ENCODE data around the gene TTC24.
"Not testable (repeated sequence)": the region's sequence is repeated elsewhere in the genome, so short reads cannot be mapped to it uniquely, and the experiment has no call there.

TTC24 gene

GRCh38 chr1:156619582-156619955 is 40.0 kb downstream of the TTC24 start:
- H3K4me3 Mint-ChIP-seq: no peak overlapping the region
- no peak for DNase-seq
- H3K4me1 Mint-ChIP-seq: peaks cover 4 to 22% of the 10 kb centered on the region in 2 donors
- H3K36me3 Mint-ChIP-seq: no peaks in the 10 kb centered on the region
- peaks cover 57 to 81% of the 10 kb centered on the region in 2 donors for H3K27me3 Mint-ChIP-seq
- ATAC-seq (replicated peaks): no peak
- H3K9me3 Mint-ChIP-seq: no peaks in the 10 kb centered on the region
- H3K27ac Mint-ChIP-seq: no peak overlapping the region

GRCh38 chr1:156622581-156623297 is 43.2 kb downstream of the TTC24 start:
- Mint-ChIP-seq H3K27ac (peak overlapping the region; percentile 68), H3K36me3 (no peaks in the 10 kb centered on the region), H3K9me3 (no peaks in the 10 kb centered on the region), H3K4me3 (no peak overlapping the region), H3K4me1 (peaks cover 10 to 34% of the 10 kb centered on the region in 2 donors), H3K27me3 (peaks cover 54 to 76% of the 10 kb centered on the region in 2 donors)
- DNase-seq: no peak
- no peak for ATAC-seq (replicated peaks)

DNA sequence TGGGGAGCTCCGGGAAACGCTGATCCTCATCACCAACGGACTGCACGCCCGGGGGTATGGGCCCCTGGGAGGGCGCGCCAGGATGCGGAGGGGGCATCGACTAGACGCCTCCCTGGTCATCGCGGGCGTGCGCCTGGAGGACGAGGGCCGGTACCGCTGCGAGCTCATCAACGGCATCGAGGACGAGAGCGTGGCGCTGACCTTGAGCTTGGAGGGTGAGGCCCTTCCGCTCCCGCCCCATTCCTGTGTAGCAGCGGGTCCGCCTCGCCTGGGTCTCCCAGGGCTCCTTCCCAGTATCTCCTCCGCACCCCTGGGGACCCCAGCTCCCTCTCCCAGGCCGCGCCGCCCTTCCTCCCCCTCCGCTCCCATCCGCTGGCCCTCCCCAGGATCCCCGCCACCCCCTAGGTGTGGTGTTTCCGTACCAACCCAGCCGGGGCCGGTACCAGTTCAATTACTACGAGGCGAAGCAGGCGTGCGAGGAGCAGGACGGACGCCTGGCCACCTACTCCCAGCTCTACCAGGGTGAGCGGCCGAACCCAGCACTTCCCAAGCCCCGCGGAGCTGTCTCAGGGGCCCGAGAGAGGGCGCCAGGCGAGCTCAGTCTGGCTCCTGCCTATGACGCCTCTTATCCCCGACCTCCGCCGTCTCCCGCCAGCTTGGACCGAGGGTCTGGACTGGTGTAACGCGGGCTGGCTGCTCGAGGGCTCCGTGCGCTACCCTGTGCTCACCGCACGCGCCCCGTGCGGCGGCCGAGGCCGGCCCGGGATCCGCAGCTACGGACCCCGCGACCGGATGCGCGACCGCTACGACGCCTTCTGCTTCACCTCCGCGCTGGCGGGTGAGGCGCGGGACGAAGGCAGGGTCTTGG is 44.7 kb downstream of the TTC24 start:
- Mint-ChIP-seq H3K9me3 (no peaks in the 10 kb centered on the region), H3K27ac (peak overlapping the region; percentile 77), H3K4me3 (peak overlapping the region; percentile 69 to 79), H3K36me3 (no peaks in the 10 kb centered on the region), H3K4me1 (peaks cover 10 to 34% of the 10 kb centered on the region in 2 donors), H3K27me3 (peaks cover 54 to 77% of the 10 kb centered on the region in 2 donors)
- ATAC-seq (replicated peaks): peak; percentile 75 to 76
- DNase-seq: no peak

GRCh38 chr1:156624814-156625435 is 45.4 kb downstream of the TTC24 start:
- Mint-ChIP-seq H3K27ac (peak overlapping the region; percentile 77), H3K27me3 (peaks cover 47 to 71% of the 10 kb centered on the region in 2 donors), H3K4me3 (peak overlapping the region; percentile 69 to 79), H3K4me1 (peaks cover 9 to 34% of the 10 kb centered on the region in 2 donors), H3K9me3 (no peaks in the 10 kb centered on the region), H3K36me3 (no peaks in the 10 kb centered on the region)
- ATAC-seq (replicated peaks): peak; percentile 10 to 21
- no peak for DNase-seq

DNA sequence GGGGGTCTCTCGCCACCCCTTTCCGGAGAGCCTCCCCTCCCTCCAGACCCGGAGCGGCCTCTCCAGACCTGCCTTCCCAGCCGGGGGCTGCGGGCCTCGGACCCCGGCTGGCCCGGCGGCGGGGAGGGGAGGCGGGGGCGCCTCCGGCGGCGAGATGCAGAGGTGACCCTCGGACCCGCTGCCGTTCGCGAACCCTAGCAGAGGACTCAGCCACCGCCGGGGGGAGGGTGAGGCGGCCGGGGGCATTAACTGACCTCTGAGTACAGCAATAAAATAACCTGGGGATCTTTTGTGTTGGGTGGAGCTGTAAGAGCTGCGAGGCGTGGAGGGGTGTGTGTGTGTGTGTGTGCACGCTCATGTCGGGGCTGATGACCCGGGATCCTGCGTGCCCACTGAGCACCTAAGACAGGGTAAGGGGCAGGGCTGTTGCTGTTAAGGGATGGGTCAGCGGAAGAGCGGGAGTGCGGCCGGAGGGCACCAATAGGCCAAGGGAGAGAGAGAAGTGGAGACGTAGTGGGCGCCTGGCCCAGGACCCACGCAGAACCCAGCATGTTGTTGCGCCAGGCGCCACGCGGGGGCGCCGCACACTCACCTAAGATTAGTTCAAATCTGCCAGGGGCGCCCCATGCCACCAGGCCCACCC is 46.0 kb downstream of the TTC24 start:
- H3K27me3 Mint-ChIP-seq: peaks cover 44 to 67% of the 10 kb centered on the region in 2 donors
- H3K9me3 Mint-ChIP-seq: no peaks in the 10 kb centered on the region
- peak overlapping the region; percentile 56 for H3K27ac Mint-ChIP-seq
- DNase-seq: no peak
- no peaks in the 10 kb centered on the region for H3K36me3 Mint-ChIP-seq
- peak; percentile 62 to 68 for ATAC-seq (replicated peaks)
- peaks cover 9 to 34% of the 10 kb centered on the region in 2 donors for H3K4me1 Mint-ChIP-seq
- H3K4me3 Mint-ChIP-seq: peak overlapping the region; percentile 78 to 79

DNA sequence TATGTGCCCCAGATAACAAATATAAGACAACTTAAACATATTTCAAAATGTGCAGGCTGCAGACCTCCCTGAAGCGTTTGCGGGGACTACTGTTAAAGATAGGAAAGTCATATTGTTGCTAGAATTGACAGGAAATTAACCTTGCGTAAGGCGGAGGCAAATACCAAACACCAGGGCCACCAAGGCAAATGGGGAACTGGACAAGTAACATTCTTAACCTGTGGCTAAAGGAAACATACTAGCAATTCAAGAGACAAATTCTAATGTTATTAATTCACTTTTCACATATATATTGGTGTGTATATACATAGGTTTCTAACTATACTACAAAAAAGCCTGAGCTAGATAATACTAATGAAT is 46.5 kb downstream of the TTC24 start:
- ATAC-seq (replicated peaks): no peak
- Mint-ChIP-seq H3K4me1 (peaks cover 9 to 34% of the 10 kb centered on the region in 2 donors), H3K36me3 (no peaks in the 10 kb centered on the region), H3K4me3 (peak overlapping the region; percentile 73 to 78), H3K9me3 (no peaks in the 10 kb centered on the region), H3K27me3 (peaks cover 43 to 66% of the 10 kb centered on the region in 2 donors), H3K27ac (peak overlapping the region; percentile 56)
- no peak for DNase-seq

GRCh38 chr1:156627313-156627880 is 47.9 kb downstream of the TTC24 start:
- H3K4me1 Mint-ChIP-seq: peaks cover 9 to 34% of the 10 kb centered on the region in 2 donors
- no peak overlapping the region for H3K4me3 Mint-ChIP-seq
- peaks cover 47 to 66% of the 10 kb centered on the region in 2 donors for H3K27me3 Mint-ChIP-seq
- no peaks in the 10 kb centered on the region for H3K9me3 Mint-ChIP-seq
- no peak for DNase-seq
- H3K36me3 Mint-ChIP-seq: no peaks in the 10 kb centered on the region
- H3K27ac Mint-ChIP-seq: no peak overlapping the region
- ATAC-seq (replicated peaks): peak; percentile 28 to 50

DNA sequence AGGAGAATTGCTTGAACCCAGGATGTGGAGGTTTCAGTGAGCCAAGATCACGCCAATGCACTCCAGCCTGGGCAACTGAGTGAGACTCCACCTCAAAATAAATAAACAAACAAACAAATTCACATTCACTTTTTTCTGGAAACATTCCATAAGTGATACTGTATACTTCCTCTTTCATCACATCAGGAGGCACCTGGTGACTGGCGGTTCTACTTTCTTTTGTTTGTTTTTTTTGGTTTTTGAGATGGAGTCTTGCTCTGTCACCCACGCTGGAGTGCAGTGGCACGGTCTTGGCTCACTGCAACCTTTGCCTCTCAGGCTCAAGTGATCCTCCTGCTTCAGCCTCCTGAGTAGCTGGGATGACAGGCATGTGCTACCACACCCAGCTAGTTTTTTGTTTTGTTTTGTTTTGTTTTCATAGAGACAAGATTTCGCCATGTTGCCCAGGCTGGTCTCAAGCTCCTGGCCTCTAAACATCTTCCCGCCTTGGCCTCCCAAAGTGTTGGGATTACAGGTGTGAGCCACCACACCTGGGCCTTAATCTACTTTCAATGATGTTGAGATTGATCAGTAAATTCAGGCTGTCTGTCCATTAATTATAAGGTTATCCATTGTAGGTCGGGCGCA is 50.4 kb downstream of the TTC24 start:
- Mint-ChIP-seq H3K27ac (no peak overlapping the region), H3K27me3 (peaks cover 47 to 62% of the 10 kb centered on the region in 2 donors), H3K4me3 (no peak overlapping the region), H3K36me3 (no peaks in the 10 kb centered on the region), H3K9me3 (no peaks in the 10 kb centered on the region), H3K4me1 (peaks cover 6 to 12% of the 10 kb centered on the region in 2 donors)
- no peak for DNase-seq
- ATAC-seq (replicated peaks): no peak

DNA sequence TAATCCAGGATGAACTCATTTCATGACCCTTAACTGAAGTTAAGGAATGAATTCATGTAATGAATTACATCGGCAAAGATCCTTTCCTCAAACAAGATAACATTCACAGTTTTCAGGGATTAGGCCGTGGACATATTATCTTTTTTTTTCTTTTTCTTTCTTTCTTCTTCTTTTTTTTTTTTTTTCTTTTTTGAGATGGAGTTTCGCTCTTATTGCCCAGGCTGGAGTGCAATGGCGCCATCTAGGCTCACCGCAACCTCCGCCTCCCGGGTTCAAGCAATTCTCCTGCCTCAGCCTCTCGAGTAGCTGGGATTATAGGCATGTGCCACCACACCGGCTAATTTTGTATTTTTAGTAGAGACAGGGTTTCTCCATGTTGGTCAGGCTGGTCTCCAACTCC is 51.6 kb downstream of the TTC24 start:
- not testable (repeated sequence) for DNase-seq; ATAC-seq (replicated peaks); H3K9me3 Mint-ChIP-seq; H3K27ac Mint-ChIP-seq; H3K36me3 Mint-ChIP-seq; H3K4me1 Mint-ChIP-seq; H3K4me3 Mint-ChIP-seq
- peaks cover 44 to 52% of the 10 kb centered on the region in 2 donors for H3K27me3 Mint-ChIP-seq

DNA sequence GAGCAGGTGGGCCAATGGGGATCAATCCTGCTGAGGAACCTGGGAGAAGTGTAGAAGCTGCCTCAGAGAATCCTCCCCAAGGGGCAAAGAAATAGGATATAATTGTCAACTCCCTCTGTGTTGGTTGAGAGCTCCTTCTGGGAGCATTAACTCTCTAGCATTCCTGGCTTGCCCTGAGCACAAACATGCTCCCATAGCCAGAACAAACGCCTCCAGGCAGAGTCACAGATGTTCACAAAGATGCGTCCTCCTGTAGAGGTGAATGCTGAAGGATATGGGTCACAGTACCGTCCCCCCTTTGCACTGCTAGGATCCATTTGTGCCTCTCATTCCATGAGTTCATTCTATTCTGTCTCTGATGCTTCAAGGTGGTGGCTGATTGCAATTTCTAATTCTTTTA is 52.8 kb downstream of the TTC24 start:
- Mint-ChIP-seq H3K9me3 (no peaks in the 10 kb centered on the region), H3K4me1 (no peaks in the 10 kb centered on the region), H3K27me3 (peaks cover 49 to 57% of the 10 kb centered on the region in 2 donors), H3K36me3 (no peaks in the 10 kb centered on the region), H3K4me3 (no peak overlapping the region), H3K27ac (no peak overlapping the region)
- ATAC-seq (replicated peaks): no peak
- DNase-seq: no peak
